Measurements from ENCODE around the gene EPHB2.

DNA sequence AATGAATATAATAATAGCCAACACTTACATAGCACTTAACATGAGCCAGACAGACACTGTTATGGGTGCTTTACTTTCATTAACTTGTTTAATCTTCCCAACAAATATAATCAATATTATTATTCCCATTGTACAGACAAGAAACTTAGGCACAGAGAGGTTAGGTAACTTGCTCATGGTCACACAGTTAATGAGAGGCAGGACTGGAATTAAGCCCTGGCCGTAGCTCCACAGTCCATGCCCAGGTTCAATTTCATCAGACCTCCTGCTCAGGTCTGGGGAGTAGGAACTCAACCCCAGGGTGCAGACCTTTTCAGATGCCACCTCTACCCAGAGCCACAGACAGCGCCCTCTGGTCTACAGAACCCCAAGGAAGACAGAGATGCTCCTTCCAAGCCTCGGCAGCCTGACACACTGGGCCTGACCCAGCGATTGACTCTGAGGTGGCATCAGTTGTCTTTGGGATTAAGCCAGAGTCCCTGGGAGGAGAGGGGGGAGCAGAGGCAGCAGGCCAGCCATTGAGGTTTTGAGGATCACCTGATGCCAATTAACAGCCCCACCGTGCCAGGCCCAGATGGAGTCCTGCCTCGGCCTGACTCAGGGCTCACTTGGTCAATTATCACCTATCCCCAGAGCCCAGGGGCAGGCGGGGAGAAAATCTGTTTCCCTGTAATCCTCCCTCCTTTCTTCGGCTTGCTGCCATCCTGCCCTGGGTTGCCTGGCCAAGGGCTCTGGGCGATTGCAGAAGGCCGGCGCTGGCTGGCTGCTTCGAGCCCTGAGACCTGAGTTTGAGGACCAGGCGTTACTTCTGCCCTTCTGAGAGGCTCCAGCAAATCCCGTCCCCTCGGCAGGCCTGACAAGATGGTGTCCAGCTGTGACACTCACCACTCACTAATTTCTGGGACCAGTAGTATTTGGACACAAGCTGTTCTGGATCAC, 145.3 kb downstream of the EPHB2 start:
- TF ChIP-seq POLR2A (IDR thresholded peaks at IDR 0.05; ENCODE audit: low read depth, low read length) (no peak), POLR2AphosphoS5 (IDR thresholded peaks at IDR 0.05; ENCODE audit: insufficient read depth, low read depth, low read length) (no peak), MYC (IDR thresholded peaks at IDR 0.05; ENCODE audit: low read depth, low read length) (no peak), EZH2 (IDR thresholded peaks at IDR 0.05; ENCODE audit: borderline replicate concordance, low read depth, low read length, severe bottlenecking) (no peak), FOS (IDR thresholded peaks at IDR 0.05; ENCODE audit: borderline replicate concordance, insufficient read depth, low read length) (no peak), GATA2 (IDR thresholded peaks at IDR 0.05; ENCODE audit: insufficient read depth, insufficient read length, low read depth, low read length) (no peak)
- TF ChIP-seq, protein P1, sequence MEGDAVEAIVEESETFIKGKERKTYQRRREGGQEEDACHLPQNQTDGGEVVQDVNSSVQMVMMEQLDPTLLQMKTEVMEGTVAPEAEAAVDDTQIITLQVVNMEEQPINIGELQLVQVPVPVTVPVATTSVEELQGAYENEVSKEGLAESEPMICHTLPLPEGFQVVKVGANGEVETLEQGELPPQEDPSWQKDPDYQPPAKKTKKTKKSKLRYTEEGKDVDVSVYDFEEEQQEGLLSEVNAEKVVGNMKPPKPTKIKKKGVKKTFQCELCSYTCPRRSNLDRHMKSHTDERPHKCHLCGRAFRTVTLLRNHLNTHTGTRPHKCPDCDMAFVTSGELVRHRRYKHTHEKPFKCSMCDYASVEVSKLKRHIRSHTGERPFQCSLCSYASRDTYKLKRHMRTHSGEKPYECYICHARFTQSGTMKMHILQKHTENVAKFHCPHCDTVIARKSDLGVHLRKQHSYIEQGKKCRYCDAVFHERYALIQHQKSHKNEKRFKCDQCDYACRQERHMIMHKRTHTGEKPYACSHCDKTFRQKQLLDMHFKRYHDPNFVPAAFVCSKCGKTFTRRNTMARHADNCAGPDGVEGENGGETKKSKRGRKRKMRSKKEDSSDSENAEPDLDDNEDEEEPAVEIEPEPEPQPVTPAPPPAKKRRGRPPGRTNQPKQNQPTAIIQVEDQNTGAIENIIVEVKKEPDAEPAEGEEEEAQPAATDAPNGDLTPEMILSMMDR (IDR thresholded peaks at IDR 0.05; ENCODE audit: extremely low read depth in 1 of 2, insufficient read depth in 1 of 2, low read depth in 1 of 2, low read length in 2 of 2), result no peak
- TF ChIP-seq, protein P2, sequence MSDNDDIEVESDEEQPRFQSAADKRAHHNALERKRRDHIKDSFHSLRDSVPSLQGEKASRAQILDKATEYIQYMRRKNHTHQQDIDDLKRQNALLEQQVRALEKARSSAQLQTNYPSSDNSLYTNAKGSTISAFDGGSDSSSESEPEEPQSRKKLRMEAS (IDR thresholded peaks at IDR 0.05; ENCODE audit: insufficient read depth, insufficient read length), result no peak
